HEK293 (cell line): ENCODE results near the gene REEP6.

Source experiments
- CTCF ChIA-PET: fragments of 350-600 bp; formaldehyde crosslinking; extraction: SDS; loops from one replicate; lab custom pipeline; 2021; ENCODE audit warnings: antibody characterized with exemption; lab: Yijun Ruan, JAX
- POLR2A ChIA-PET: fragments of 300-600 bp; formaldehyde crosslinking; extraction: SDS; loops from one replicate; lab custom pipeline; 2020; ENCODE audit warnings: antibody characterized with exemption, inconsistent platforms; lab: Yijun Ruan, JAX
- H3K27ac ChIP-seq: fragments of 200-500 bp; sonication (Bioruptor generic); 2 replicates; pipeline ENCODE4 v1.5.1; 2014; ENCODE audit warnings: low read depth, low read length, control low read depth, inconsistent platforms; ENCODE audit errors: extremely low read depth
- H3K36me3 ChIP-seq, 2 experiments: fragments of 200-500 bp in 1 of 2; sonication (Bioruptor generic) in 1 of 2; 1 replicate in 1 of 2; 2 replicates in 1 of 2; pipeline ENCODE4 v1.5.1; 2014 to 2017; ENCODE audit warnings: inconsistent platforms in 2 of 2, low read length in 2 of 2; ENCODE audit not compliant: control insufficient read depth in 2 of 2, insufficient read depth in 1 of 2
- H3K4me1 ChIP-seq: fragments of 200-500 bp; sonication (Bioruptor generic); 2 replicates; pipeline ENCODE4 v1.5.1; 2014; ENCODE audit warnings: mild to moderate bottlenecking, low read length, inconsistent platforms; ENCODE audit not compliant: control insufficient read depth, insufficient read depth
- H3K4me3 ChIP-seq: 2 replicates; pipeline ENCODE4 v1.5.1; 2011; ENCODE audit warnings: low read depth, mild to moderate bottlenecking, control low read depth, low read length, moderate library complexity
- H3K9me3 ChIP-seq: fragments of 200-500 bp; sonication (Bioruptor generic); 2 replicates; pipeline ENCODE4 v1.5.1; 2014; ENCODE audit warnings: low read depth, low read length, inconsistent platforms; ENCODE audit not compliant: control insufficient read depth, insufficient read depth
- BCL11A ChIP-seq: fragments of 450-650 bp; formaldehyde crosslinking; IDR thresholded peaks from 2 replicates; pipeline ENCODE4 v1.5.1; 2016; ENCODE audit warnings: low read depth, missing biosample characterization, missing genetic modification characterization
- BCL6B ChIP-seq: fragments of 450-650 bp; formaldehyde crosslinking; IDR thresholded peaks from 2 replicates; pipeline ENCODE4 v1.5.1; 2017; ENCODE audit warnings: missing biosample characterization, missing genetic modification characterization
- EGR2 ChIP-seq: fragments of 450-650 bp; formaldehyde crosslinking; IDR thresholded peaks from 2 replicates; pipeline ENCODE4 v1.5.1; 2016; ENCODE audit warnings: low read depth, missing biosample characterization, missing genetic modification characterization
- ELK4 ChIP-seq: IDR thresholded peaks from 2 replicates; pipeline ENCODE4 v1.6.1; 2011; ENCODE audit warnings: mild to moderate bottlenecking, low read depth, low read length, borderline replicate concordance
- GFI1B ChIP-seq: fragments of 450-650 bp; formaldehyde crosslinking; IDR thresholded peaks from 2 replicates; pipeline ENCODE4 v1.5.1; 2016; ENCODE audit warnings: missing biosample characterization, missing genetic modification characterization
- IKZF3 ChIP-seq: fragments of 450-650 bp; IDR thresholded peaks from 2 replicates; pipeline ENCODE4 v1.5.0; 2018; ENCODE audit warnings: missing biosample characterization, mild to moderate bottlenecking, missing genetic modification characterization, moderate library complexity
- KLF1 ChIP-seq: fragments of 450-650 bp; formaldehyde crosslinking; IDR thresholded peaks from 2 replicates; pipeline ENCODE4 v1.5.1; 2016; ENCODE audit warnings: missing biosample characterization, missing genetic modification characterization
- KLF17 ChIP-seq: fragments of 450-650 bp; formaldehyde crosslinking; IDR thresholded peaks from 2 replicates; pipeline ENCODE4 v1.5.1; 2016; ENCODE audit warnings: missing biosample characterization, missing genetic modification characterization
- KLF7 ChIP-seq: fragments of 450-650 bp; formaldehyde crosslinking; IDR thresholded peaks from 2 replicates; pipeline ENCODE4 v1.5.1; 2016; ENCODE audit warnings: missing biosample characterization, missing genetic modification characterization, borderline replicate concordance
- MEIS1 ChIP-seq: sonication (generic); formaldehyde crosslinking; IDR thresholded peaks from 2 replicates; pipeline ENCODE4 v1.8.1; 2022; ENCODE audit warnings: missing genetic modification reagents, mild to moderate bottlenecking, borderline replicate concordance
- TCF7L2 ChIP-seq: IDR thresholded peaks from 2 replicates; pipeline ENCODE4 v1.6.1; 2011; ENCODE audit warnings: low read depth, mild to moderate bottlenecking, inconsistent platforms, low read length, moderate library complexity, borderline replicate concordance
- TRIM28 ChIP-seq: IDR thresholded peaks from 2 replicates; pipeline ENCODE4 v1.6.1; 2011; ENCODE audit warnings: low read length, control low read depth, borderline replicate concordance
- ZBTB10 ChIP-seq: fragments of 450-650 bp; formaldehyde crosslinking; IDR thresholded peaks from 2 replicates; pipeline ENCODE4 v1.5.1; 2016; ENCODE audit warnings: missing biosample characterization, missing genetic modification characterization
- ZBTB7A ChIP-seq: fragments of 450-650 bp; formaldehyde crosslinking; IDR thresholded peaks from 2 replicates; pipeline ENCODE4 v1.5.1; 2016; ENCODE audit warnings: low read depth, missing biosample characterization, missing genetic modification characterization
- ZNF114 ChIP-seq: fragments of 450-650 bp; formaldehyde crosslinking; IDR thresholded peaks from 2 replicates; pipeline ENCODE4 v1.5.0; 2017; ENCODE audit warnings: missing biosample characterization, missing genetic modification characterization
- ZNF138 ChIP-seq: fragments of 450-650 bp; formaldehyde crosslinking; IDR thresholded peaks from 2 replicates; pipeline ENCODE4 v1.5.1; 2016; ENCODE audit warnings: missing biosample characterization, missing genetic modification characterization, borderline replicate concordance
- ZNF239 ChIP-seq: fragments of 450-650 bp; formaldehyde crosslinking; IDR thresholded peaks from 2 replicates; pipeline ENCODE4 v1.5.1; 2016; ENCODE audit warnings: missing biosample characterization, missing genetic modification characterization
- ZNF280D ChIP-seq: fragments of 450-650 bp; formaldehyde crosslinking; IDR thresholded peaks from 2 replicates; pipeline ENCODE4 v1.5.1; 2016; ENCODE audit warnings: missing biosample characterization, missing genetic modification characterization
- ZNF350 ChIP-seq: fragments of 450-650 bp; formaldehyde crosslinking; IDR thresholded peaks from 2 replicates; pipeline ENCODE4 v1.5.0; 2017; ENCODE audit warnings: missing biosample characterization, mild to moderate bottlenecking, missing genetic modification characterization
- ZNF404 ChIP-seq: fragments of 450-650 bp; formaldehyde crosslinking; IDR thresholded peaks from 2 replicates; pipeline ENCODE4 v1.5.1; 2017; ENCODE audit warnings: missing biosample characterization, missing genetic modification characterization
- ZNF426 ChIP-seq: fragments of 450-650 bp; formaldehyde crosslinking; IDR thresholded peaks from 2 replicates; pipeline ENCODE4 v1.5.1; 2017; ENCODE audit warnings: missing biosample characterization, missing genetic modification characterization, mild to moderate bottlenecking, inconsistent platforms, moderate library complexity
- ZNF510 ChIP-seq: fragments of 450-650 bp; formaldehyde crosslinking; IDR thresholded peaks from 2 replicates; pipeline ENCODE4 v1.5.1; 2018; ENCODE audit warnings: mild to moderate bottlenecking, missing genetic modification characterization, missing biosample characterization; ENCODE audit not compliant: insufficient replicate concordance
- ZNF580 ChIP-seq: fragments of 450-650 bp; formaldehyde crosslinking; IDR thresholded peaks from 2 replicates; pipeline ENCODE4 v1.5.1; 2016; ENCODE audit warnings: missing biosample characterization, missing genetic modification characterization
- ZNF791 ChIP-seq: fragments of 450-650 bp; formaldehyde crosslinking; IDR thresholded peaks from 2 replicates; pipeline ENCODE4 v1.5.1; 2016; ENCODE audit warnings: missing biosample characterization, missing genetic modification characterization
- ZSCAN18 ChIP-seq: fragments of 450-650 bp; formaldehyde crosslinking; IDR thresholded peaks from 2 replicates; pipeline ENCODE4 v1.5.1; 2016; ENCODE audit warnings: missing biosample characterization, missing genetic modification characterization
- ZXDB ChIP-seq: fragments of 450-650 bp; formaldehyde crosslinking; IDR thresholded peaks from 2 replicates; pipeline ENCODE4 v1.5.1; 2016; ENCODE audit warnings: missing biosample characterization, missing genetic modification characterization

The REEP6 gene

GRCh38 chr19:1478934-1479707 lies 11.9 kb upstream of the REEP6 start, which contains the start of gene C19orf25:
Gene C19orf25 (minus strand): TSS chr19:1479215. CDS start chr19:1478903, 312 bp downstream.
- Histone ChIP-seq H3K4me3 (peak within 1 kb of the TSS; percentile 60), H3K9me3 (no peaks in the 10 kb centered on the region), H3K36me3 (peaks cover 4 to 28% of the 10 kb centered on the region in 2 experiments; a peak in 2 of 3 replicates), H3K4me1 (no peaks in the 10 kb centered on the region), H3K27ac (peak within 1 kb of the TSS; percentile 90)
- ChIA-PET POLR2A (no interaction called here), CTCF (interaction anchor here (0.6 kb wide), 1 partner anchor 15 kb away, joined by 4 read pairs; no protein-coding TSS in a partner anchor)
- peak; percentile 77 for TF ChIP-seq KLF17
- TF ChIP-seq TRIM28 = no peak
- no peak for TF ChIP-seq MEIS1 (CRISPR knock-in tag)
- no peak for TF ChIP-seq ZNF791 (tag by site-specific recombination)
- no peak for TF ChIP-seq ZSCAN18 (tag by site-specific recombination)
- TF ChIP-seq ZNF239 (tag by site-specific recombination) = no peak
- no peak for TF ChIP-seq ZNF404
- peak; percentile 81; the same call in 1 of the 2 replicates for TF ChIP-seq ZNF580
- no peak for TF ChIP-seq GFI1B (tag by site-specific recombination)
- TF ChIP-seq ELK4 = peak; percentile 89
- TF ChIP-seq ZNF510 = no peak
- TF ChIP-seq EGR2 = peak; percentile 74
- peak; percentile 56; the same call in 1 of the 2 replicates for TF ChIP-seq KLF7 (tag by site-specific recombination)
- peak; percentile 55 for TF ChIP-seq KLF1
- TF ChIP-seq BCL11A = peak; percentile 66; the same call in 1 of the 2 replicates
- no peak for TF ChIP-seq ZNF138 (tag by site-specific recombination)
- TF ChIP-seq IKZF3 = no peak
- TF ChIP-seq ZXDB (tag by site-specific recombination) = peak; percentile 81
- TF ChIP-seq BCL6B (tag by site-specific recombination) = no peak
- no peak for TF ChIP-seq ZNF114 (tag by site-specific recombination)
- TF ChIP-seq ZBTB7A (tag by site-specific recombination) = no peak; the same call in 1 of the 2 replicates
- no peak for TF ChIP-seq TCF7L2
- no peak for TF ChIP-seq ZNF426 (tag by site-specific recombination)
- TF ChIP-seq ZNF280D = no peak
- no peak for TF ChIP-seq ZNF350
- no peak for TF ChIP-seq ZBTB10 (tag by site-specific recombination)
